HepG2 (cell line): Measurements from ENCODE around the gene PPP1R13L. TPM values are rescaled to one million over a fixed set of nuclear protein-coding genes. Genes with fewer than 3 reads are reported as not detected.
A peak's percentile ranks its signal among the peaks of the same experiment; 100 is the strongest.

ENCODE experiments used
- ATF1 ChIP-seq: IDR thresholded peaks from 2 replicates; pipeline ENCODE4 v1.6.1; 2016; ENCODE audit warnings: mild to moderate bottlenecking, control low read depth
- EEA1 ChIP-seq: sonication (generic); formaldehyde crosslinking; IDR thresholded peaks from 2 replicates; pipeline ENCODE4 v1.5.1; 2020; ENCODE audit warnings: mild to moderate bottlenecking, missing genetic modification reagents, borderline replicate concordance
- HNF1B ChIP-seq: sonication (generic); formaldehyde crosslinking; IDR thresholded peaks from 2 replicates; pipeline ENCODE4 v1.5.1; 2020; ENCODE audit warnings: mild to moderate bottlenecking, moderate library complexity, missing genetic modification reagents
- KAT8 ChIP-seq: IDR thresholded peaks from 2 replicates; pipeline ENCODE4 v1.6.1; 2016; ENCODE audit warnings: missing genetic modification reagents, missing compliant biosample characterization
- KLF16 ChIP-seq, 2 experiments: sonication (generic) in 1 of 2; formaldehyde crosslinking in 1 of 2; IDR thresholded peaks; 2 replicates each; pipeline versions ENCODE4 v1.6.1 to v1.8.0; 2016 to 2023; ENCODE audit warnings: missing genetic modification reagents in 2 of 2, missing compliant biosample characterization in 1 of 2
- PATZ1 ChIP-seq: sonication (generic); formaldehyde crosslinking; IDR thresholded peaks from 2 replicates; pipeline ENCODE4 v1.4.0; 2020; ENCODE audit warnings: missing genetic modification reagents
- PAWR ChIP-seq: sonication (generic); formaldehyde crosslinking; IDR thresholded peaks from 2 replicates; pipeline ENCODE4 v1.4.0; 2020; ENCODE audit warnings: missing genetic modification reagents, mild to moderate bottlenecking, borderline replicate concordance
- POLR2A ChIP-seq, 2 experiments: IDR thresholded peaks; 2 replicates each; pipeline ENCODE4 v1.6.1; 2011; ENCODE audit warnings: low read depth in 2 of 2, low read length in 2 of 2, mild to moderate bottlenecking in 1 of 2, moderate library complexity in 1 of 2; ENCODE audit not compliant: insufficient read depth in 1 of 2
- POLR2AphosphoS5 ChIP-seq: IDR thresholded peaks from 2 replicates; pipeline ENCODE4 v1.6.1; 2012; ENCODE audit warnings: low read depth, low read length
- SNAPC4 ChIP-seq: sonication (generic); formaldehyde crosslinking; IDR thresholded peaks from 2 replicates; pipeline ENCODE4 v1.4.0; 2020; ENCODE audit warnings: mild to moderate bottlenecking, missing genetic modification reagents
- TEF ChIP-seq: sonication (generic); formaldehyde crosslinking; IDR thresholded peaks from 2 replicates; pipeline ENCODE4 v1.5.0; 2020; ENCODE audit warnings: missing genetic modification reagents
- ZNF143 ChIP-seq: sonication (generic); formaldehyde crosslinking; IDR thresholded peaks from 2 replicates; pipeline ENCODE4 v1.4.0; 2020; ENCODE audit warnings: missing genetic modification reagents
- ZNF678 ChIP-seq: sonication (generic); formaldehyde crosslinking; IDR thresholded peaks from 2 replicates; pipeline ENCODE4 v1.4.0; 2020; ENCODE audit warnings: mild to moderate bottlenecking, missing genetic modification reagents
- ZNF740 ChIP-seq: sonication (generic); formaldehyde crosslinking; IDR thresholded peaks from 2 replicates; pipeline ENCODE4 v1.4.0; 2020; ENCODE audit warnings: missing genetic modification reagents
- polyA plus RNA-seq, 8 experiments: library from polyadenylated mRNA; depleted of rRNA in 3 of 8; stranded (reverse) in 7 of 8; unstranded in 1 of 8; fragments of >200 nt; fragmentation: Illumina TruSeq in 4 of 8; extraction: Trizol in 4 of 8; gene quantifications; 2 replicates each; pipeline versions ENCODE4 v1.2.1 to v1.2.3, GENCODE V29; 2011 to 2016; ENCODE audit warnings: low read depth in 4 of 8, missing spikeins in 1 of 8, mixed read lengths in 1 of 8; ENCODE audit not compliant: insufficient read depth in 1 of 8
- total RNA-seq, 5 experiments: library from RNA; depleted of rRNA; stranded (reverse); fragments of >200 nt; fragmentation: Illumina TruSeq; extraction: Trizol; gene quantifications; 2 replicates each; pipeline ENCODE4 v1.2.3, GENCODE V29; 2016; ENCODE audit warnings: low read depth in 1 of 5
- TF ChIP-seq, protein P1 (sequence below): sonication (generic); formaldehyde crosslinking; IDR thresholded peaks from 2 replicates; pipeline ENCODE4 v1.5.1; 2020; ENCODE audit warnings: missing genetic modification reagents, mild to moderate bottlenecking, borderline replicate concordance

The PPP1R13L gene
- total and polyA plus RNA-seq, 2 of the 13 experiments (the other 11 are each of a cell fraction or from before 2014, with no cell fraction given), result 1.3 to 6.6 TPM

DNA sequence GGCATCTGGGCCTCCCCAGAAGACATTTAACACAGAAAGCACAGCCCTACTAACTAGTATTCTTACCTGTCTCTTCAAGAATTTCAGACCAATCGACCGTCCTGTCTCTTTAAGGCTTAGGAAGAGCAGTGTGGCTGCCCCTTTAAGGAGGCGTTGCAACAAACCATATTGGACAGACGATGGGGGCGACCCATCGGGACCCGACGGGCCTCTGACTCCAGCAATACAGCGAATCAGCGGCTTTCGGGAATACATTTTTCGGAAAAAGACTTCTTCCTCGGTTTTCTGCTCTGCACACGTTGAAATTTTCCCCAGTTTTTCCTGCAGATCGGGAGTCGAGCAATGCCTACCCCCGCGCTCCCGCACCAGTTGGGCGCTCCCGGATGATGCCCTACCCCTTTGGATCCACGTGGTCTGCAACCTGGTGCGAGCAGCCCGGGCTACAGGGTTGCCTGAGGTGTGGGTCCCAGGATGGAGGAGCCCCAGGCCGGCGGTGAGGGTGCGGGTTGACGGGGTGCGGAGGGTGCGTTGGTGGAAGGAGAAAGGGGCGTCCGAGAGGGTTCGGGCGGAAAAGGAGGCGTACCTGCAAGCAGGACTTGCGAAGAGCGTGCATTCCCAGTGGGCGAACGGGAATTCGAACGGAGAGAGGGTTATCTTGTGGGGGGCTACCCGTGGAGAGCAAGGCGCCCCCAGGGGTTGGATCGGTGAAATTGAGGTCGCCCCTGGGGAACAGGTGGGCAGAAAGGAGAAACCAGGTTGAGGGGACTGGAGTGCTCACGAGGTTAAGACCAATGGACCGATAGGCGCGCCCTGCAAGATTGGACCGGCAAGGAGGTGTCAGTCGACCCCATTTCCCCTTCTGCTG is 1.6 kb upstream of the PPP1R13L start, which contains the start of gene POLR1G (continued):
- TF ChIP-seq POLR2AphosphoS5, result peak; percentile 75
- TF ChIP-seq ZNF678 (CRISPR knock-in tag), result 0 out of 2 replicates have a peak, but pooled peaks have one; percentile 34
- TF ChIP-seq PAWR (CRISPR knock-in tag), result no peak
- peak; percentile 34; the same call in 1 of the 2 replicates for TF ChIP-seq SNAPC4 (CRISPR knock-in tag)
- no peak for TF ChIP-seq TEF (CRISPR knock-in tag)
- TF ChIP-seq HNF1B (CRISPR knock-in tag), result no peak
- TF ChIP-seq EEA1, result no peak
- TF ChIP-seq ZNF740 (CRISPR knock-in tag), result no peak
- TF ChIP-seq POLR2A (IDR thresholded peaks at IDR 0.05; ENCODE audit: insufficient read depth in 1 of 2, low read depth in 2 of 2, low read length in 2 of 2), result peak; percentile 76 to 89
- peak; percentile 28; the same call in 1 of the 2 replicates for TF ChIP-seq PATZ1 (CRISPR knock-in tag)
- TF ChIP-seq ZNF143 (CRISPR knock-in tag), result peak; percentile 68; the same call in 1 of the 2 replicates
- TF ChIP-seq, protein P1, sequence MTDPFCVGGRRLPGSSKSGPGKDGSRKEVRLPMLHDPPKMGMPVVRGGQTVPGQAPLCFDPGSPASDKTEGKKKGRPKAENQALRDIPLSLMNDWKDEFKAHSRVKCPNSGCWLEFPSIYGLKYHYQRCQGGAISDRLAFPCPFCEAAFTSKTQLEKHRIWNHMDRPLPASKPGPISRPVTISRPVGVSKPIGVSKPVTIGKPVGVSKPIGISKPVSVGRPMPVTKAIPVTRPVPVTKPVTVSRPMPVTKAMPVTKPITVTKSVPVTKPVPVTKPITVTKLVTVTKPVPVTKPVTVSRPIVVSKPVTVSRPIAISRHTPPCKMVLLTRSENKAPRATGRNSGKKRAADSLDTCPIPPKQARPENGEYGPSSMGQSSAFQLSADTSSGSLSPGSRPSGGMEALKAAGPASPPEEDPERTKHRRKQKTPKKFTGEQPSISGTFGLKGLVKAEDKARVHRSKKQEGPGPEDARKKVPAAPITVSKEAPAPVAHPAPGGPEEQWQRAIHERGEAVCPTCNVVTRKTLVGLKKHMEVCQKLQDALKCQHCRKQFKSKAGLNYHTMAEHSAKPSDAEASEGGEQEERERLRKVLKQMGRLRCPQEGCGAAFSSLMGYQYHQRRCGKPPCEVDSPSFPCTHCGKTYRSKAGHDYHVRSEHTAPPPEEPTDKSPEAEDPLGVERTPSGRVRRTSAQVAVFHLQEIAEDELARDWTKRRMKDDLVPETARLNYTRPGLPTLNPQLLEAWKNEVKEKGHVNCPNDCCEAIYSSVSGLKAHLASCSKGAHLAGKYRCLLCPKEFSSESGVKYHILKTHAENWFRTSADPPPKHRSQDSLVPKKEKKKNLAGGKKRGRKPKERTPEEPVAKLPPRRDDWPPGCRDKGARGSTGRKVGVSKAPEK (CRISPR knock-in tag), result no peak
- peak; percentile 71; the same call in 1 of the 2 replicates for TF ChIP-seq ATF1 (CRISPR knock-in tag)
- TF ChIP-seq KAT8 (CRISPR knock-in tag), result peak; percentile 62; the same call in 1 of the 2 replicates
- peak in 1 of 2 experiments; percentile 41; a peak in 2 of 4 replicates for TF ChIP-seq KLF16 (CRISPR knock-in tag; IDR thresholded peaks at IDR 0.05)
